ENCODE results near the gene EEIG1. TPM values are rescaled to one million over a fixed set of nuclear protein-coding genes. Genes with fewer than 3 reads are reported as not detected.

Gene EEIG1
- total RNA-seq, 1 experiment from 2014 or later, result 52.3 TPM

- H3K9ac ChIP-seq (ENCODE audit: extremely low read depth, insufficient read length, low read length), result no peak overlapping the region
- no peak overlapping the region for H2BK20ac ChIP-seq (ENCODE audit: low read depth, low read length, poor library complexity, severe bottlenecking)
- no peak overlapping the region for H3K18ac ChIP-seq (ENCODE audit: insufficient read length, low read depth, low read length)
- H3K79me2 ChIP-seq (ENCODE audit: insufficient read depth, low read length), result no peaks in the 10 kb centered on the region
- no peaks in the 10 kb centered on the region for H4K20me1 ChIP-seq (ENCODE audit: control insufficient read depth, insufficient read depth, insufficient read length)
- H3K9me3 ChIP-seq (ENCODE audit: control insufficient read depth, low read depth, low read length), result no peaks in the 10 kb centered on the region
- no peak overlapping the region for H2BK120ac ChIP-seq (ENCODE audit: low read depth, low read length, poor library complexity, severe bottlenecking)
- no peak overlapping the region for H3K56ac ChIP-seq (ENCODE audit: insufficient read length, low read depth, low read length)
- H3K4me3 Mint-ChIP-seq, result no peak overlapping the region
- no peak overlapping the region for H2BK15ac ChIP-seq (ENCODE audit: low read depth, low read length)
- H3K79me1 ChIP-seq (ENCODE audit: insufficient read depth, low read depth, low read length, poor library complexity, severe bottlenecking), result no peaks in the 10 kb centered on the region
- H3K9me3 Mint-ChIP-seq, result no peaks in the 10 kb centered on the region
- H3K27ac Mint-ChIP-seq, result no peak overlapping the region; a peak in 1 of 7 replicates
- H2BK5ac ChIP-seq (ENCODE audit: insufficient read length, low read length), result no peak overlapping the region
- no peak overlapping the region for H4K91ac ChIP-seq (ENCODE audit: insufficient read length, low read depth, low read length)
- WGBS (ENCODE audit: extremely low coverage, insufficient read length, low lambda C conversion rate), result no CpG with 5 or more reads among the region's 24 CpGs
- H3T11ph ChIP-seq (ENCODE audit: low read length), result no peak overlapping the region
- H4K5ac ChIP-seq (ENCODE audit: insufficient read length, low read depth, low read length), result no peak overlapping the region
- H3K27me3 ChIP-seq (ENCODE audit: insufficient read depth, low read length), result no peaks in the 10 kb centered on the region
- DNase-seq, result no peak
- no peak overlapping the region for H4K8ac ChIP-seq (replicated peaks; ENCODE audit: insufficient read length, low read depth, low read length)
- no peak overlapping the region for H3K4ac ChIP-seq (ENCODE audit: low read depth, low read length)
- H3K23me2 ChIP-seq (ENCODE audit: insufficient read length, low read depth, low read length, poor library complexity, severe bottlenecking), result no peaks in the 10 kb centered on the region
- no peak for TF ChIP-seq CTCF (conservative IDR thresholded peaks at IDR 0.05)
- H3K23ac ChIP-seq (ENCODE audit: insufficient read length, low read depth, low read length), result no peak overlapping the region
- no peaks in the 10 kb centered on the region for H3K4me1 ChIP-seq (ENCODE audit: insufficient read depth, low read length)
- peaks cover 12 to 57% (median 44%) of the 10 kb centered on the region in 3 experiments for H3K36me3 Mint-ChIP-seq (ENCODE audit: insufficient read depth in 1 of 3, low read depth in 3 of 3)
- H3K4me1 Mint-ChIP-seq, result peaks cover 8 to 33% of the 10 kb centered on the region in 2 experiments
- no peak overlapping the region for H3K4me2 ChIP-seq (ENCODE audit: insufficient read depth, insufficient read length, low read length)
- H2BK12ac ChIP-seq (ENCODE audit: insufficient read length, low read depth, low read length), result no peak overlapping the region
- no peaks in the 10 kb centered on the region for H3K27me3 Mint-ChIP-seq (ENCODE audit: low read depth)
- H2AK5ac ChIP-seq (ENCODE audit: insufficient read length, low read length), result no peak overlapping the region
- no peak overlapping the region for H3K14ac ChIP-seq (ENCODE audit: insufficient read depth, low read length)
- no peak overlapping the region for H3K27ac ChIP-seq (ENCODE audit: insufficient read length, low read depth, low read length)
- H2AFZ ChIP-seq (ENCODE audit: low read length), result no peak overlapping the region
Measured at GRCh38 chr9:127945338-127945737, 35.5 kb downstream of the EEIG1 start.

Data from H9 (cell line).